ENCODE results near the gene CDH4.

DNA sequence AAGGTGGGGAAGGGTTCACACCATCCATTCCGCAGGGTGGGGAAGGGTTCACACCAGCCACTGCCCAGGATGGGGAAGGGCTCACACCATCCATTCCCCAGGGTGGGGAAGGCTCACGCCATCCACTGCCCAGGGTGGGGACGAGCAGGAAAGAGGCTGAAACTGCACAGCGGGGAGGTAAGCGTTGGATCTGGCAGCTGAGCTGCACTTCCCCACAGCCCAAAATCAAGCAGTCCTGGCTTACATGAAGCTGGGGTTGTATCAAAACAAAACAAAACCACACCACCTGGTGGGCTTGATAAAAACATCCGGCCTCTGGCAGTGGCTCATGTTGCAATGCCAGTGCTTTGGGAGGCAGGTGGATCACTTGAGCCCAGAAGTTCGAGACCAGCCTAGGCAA, 545.1 kb downstream of the CDH4 start:
- TF ChIP-seq, protein P1, sequence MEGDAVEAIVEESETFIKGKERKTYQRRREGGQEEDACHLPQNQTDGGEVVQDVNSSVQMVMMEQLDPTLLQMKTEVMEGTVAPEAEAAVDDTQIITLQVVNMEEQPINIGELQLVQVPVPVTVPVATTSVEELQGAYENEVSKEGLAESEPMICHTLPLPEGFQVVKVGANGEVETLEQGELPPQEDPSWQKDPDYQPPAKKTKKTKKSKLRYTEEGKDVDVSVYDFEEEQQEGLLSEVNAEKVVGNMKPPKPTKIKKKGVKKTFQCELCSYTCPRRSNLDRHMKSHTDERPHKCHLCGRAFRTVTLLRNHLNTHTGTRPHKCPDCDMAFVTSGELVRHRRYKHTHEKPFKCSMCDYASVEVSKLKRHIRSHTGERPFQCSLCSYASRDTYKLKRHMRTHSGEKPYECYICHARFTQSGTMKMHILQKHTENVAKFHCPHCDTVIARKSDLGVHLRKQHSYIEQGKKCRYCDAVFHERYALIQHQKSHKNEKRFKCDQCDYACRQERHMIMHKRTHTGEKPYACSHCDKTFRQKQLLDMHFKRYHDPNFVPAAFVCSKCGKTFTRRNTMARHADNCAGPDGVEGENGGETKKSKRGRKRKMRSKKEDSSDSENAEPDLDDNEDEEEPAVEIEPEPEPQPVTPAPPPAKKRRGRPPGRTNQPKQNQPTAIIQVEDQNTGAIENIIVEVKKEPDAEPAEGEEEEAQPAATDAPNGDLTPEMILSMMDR (conservative IDR thresholded peaks at IDR 0.05) = no peak
- no peak for TF ChIP-seq EZH2 (IDR thresholded peaks at IDR 0.05; ENCODE audit: low read depth)
